Muscle layer of colon (tissue), 2 donors: ENCODE results near the gene IL17C.
A peak's percentile ranks its signal among the peaks of the same experiment; 100 is the strongest.

ENCODE experiments used
- H3K27ac ChIP-seq: one replicate; pipeline ENCODE4 v1.7.0; 2013; ENCODE audit warnings: low read depth, mild to moderate bottlenecking, low read length, moderate library complexity
- H3K27me3 ChIP-seq, 2 donors: one replicate each; pipeline ENCODE4 v1.7.0; 2013; ENCODE audit warnings: low read length in 2 of 2, mild to moderate bottlenecking in 2 of 2; ENCODE audit not compliant: insufficient read depth in 2 of 2, control insufficient read depth in 1 of 2
- H3K36me3 ChIP-seq: one replicate; pipeline ENCODE4 v1.7.0; 2013; ENCODE audit warnings: mild to moderate bottlenecking, low read length; ENCODE audit not compliant: insufficient read depth
- H3K4me1 ChIP-seq: one replicate; pipeline ENCODE4 v1.7.0; 2013; ENCODE audit warnings: mild to moderate bottlenecking, low read length; ENCODE audit not compliant: insufficient read depth
- H3K4me3 ChIP-seq, 2 donors: one replicate each; pipeline ENCODE4 v1.7.0; 2013; ENCODE audit warnings: low read length in 2 of 2, low read depth in 1 of 2, mild to moderate bottlenecking in 1 of 2, moderate library complexity in 1 of 2
- H3K9ac ChIP-seq: one replicate; pipeline ENCODE4 v1.7.0; 2013; ENCODE audit warnings: low read length
- H3K9me3 ChIP-seq: one replicate; pipeline ENCODE4 v1.7.0; 2013; ENCODE audit warnings: mild to moderate bottlenecking, low read length
- donor health status: abdominal sarcoma.
- donor health status: Adenocarcinoma of cecum.

Gene IL17C

DNA sequence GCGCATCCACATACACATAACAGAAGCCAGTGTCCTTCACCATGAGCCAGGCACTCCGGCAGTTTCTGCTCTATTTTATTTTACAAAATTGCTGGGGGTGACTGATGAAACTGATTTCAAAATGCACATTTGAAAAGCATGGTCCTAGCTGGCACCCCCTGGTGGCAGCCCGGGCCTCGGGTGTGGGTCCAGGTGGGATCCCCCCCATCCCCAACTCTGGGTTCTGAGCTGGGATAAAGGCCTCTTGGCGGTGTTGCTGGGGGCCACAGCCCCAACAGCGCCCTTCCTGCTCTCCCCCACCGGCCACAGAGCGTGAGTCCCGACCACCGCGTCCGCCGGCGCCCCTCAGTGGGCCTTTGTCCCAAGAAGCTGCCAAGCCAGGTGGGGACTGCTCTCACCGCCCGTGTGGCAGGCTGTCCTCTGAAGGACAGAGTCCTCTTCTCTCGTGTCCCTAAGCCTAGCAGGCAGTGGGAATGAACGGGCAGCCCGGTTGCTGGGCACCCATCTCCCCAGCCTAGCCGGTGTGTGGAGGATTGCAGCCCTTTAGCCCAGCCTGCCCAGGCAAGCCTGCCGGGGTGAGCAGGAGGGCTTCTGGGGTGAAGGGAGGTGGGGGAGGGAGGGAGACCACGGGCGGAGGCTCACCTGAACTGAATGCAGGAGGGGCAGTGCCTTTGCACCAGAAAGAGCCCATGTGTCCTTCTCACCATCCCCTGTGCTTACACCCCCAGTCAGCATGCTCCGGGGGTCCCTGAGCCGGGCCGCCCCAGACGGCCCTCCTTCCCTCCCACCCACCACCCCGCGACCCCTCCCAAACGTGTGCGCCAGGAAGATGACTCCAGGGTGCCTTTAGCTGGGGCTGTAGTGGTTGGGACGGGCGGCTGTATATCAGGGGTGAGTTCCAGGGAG lies 47.0 kb downstream of the IL17C start:
- peaks cover 4% of the 10 kb centered on the region for H3K4me1 ChIP-seq
- no peaks in the 10 kb centered on the region for H3K9me3 ChIP-seq
- H3K4me3 ChIP-seq, result peak overlapping the region; percentile 20 to 23
- H3K36me3 ChIP-seq, result no peaks in the 10 kb centered on the region
- peaks cover 32 to 69% of the 10 kb centered on the region in 2 donors for H3K27me3 ChIP-seq
- H3K9ac ChIP-seq, result no peak overlapping the region
- peak overlapping the region; percentile 34 for H3K27ac ChIP-seq

DNA sequence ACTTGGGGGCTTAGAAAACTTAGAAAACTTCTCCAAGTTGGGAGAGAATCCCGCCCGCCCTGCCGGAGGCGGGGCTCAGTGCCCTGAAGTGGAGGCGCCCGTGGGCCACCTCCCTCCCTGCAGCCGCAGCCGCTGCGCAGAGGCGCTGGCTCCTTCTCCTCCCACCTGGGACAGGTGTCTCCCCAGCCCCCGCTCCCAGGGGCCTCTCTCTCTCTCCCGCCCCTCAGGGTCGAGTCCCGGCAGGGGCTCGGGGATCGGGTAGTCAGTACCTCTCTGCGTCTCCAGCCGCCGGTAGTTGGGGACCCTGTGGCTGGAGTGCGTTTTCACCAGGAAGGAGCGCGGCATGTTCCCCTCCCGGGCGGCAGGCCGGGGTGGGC lies 47.7 kb downstream of the IL17C start:
- Histone ChIP-seq H3K27me3 (peaks cover 33 to 73% of the 10 kb centered on the region in 2 donors), H3K9ac (no peak overlapping the region), H3K27ac (peak overlapping the region; percentile 34), H3K4me1 (peaks cover 4% of the 10 kb centered on the region), H3K36me3 (no peaks in the 10 kb centered on the region), H3K9me3 (no peaks in the 10 kb centered on the region), H3K4me3 (peak overlapping the region; percentile 20 to 23)

- peaks cover 33 to 73% of the 10 kb centered on the region in 2 donors for H3K27me3 ChIP-seq
- no peak within 1 kb of the TSS for H3K9ac ChIP-seq
- H3K4me3 ChIP-seq, result peak within 1 kb of the TSS; percentile 20 to 23
- peaks cover 4% of the 10 kb centered on the region for H3K4me1 ChIP-seq
- no peaks in the 10 kb centered on the region for H3K36me3 ChIP-seq
- H3K27ac ChIP-seq, result peak within 1 kb of the TSS; percentile 34
- H3K9me3 ChIP-seq, result no peaks in the 10 kb centered on the region
Measured at GRCh38 chr16:88686439-88687253, 48.3 kb downstream of the IL17C start, which contains the start of gene SNAI3. Gene SNAI3, minus strand, starts transcription at chr16:88686507. Its CDS starts 101 bp downstream, at chr16:88686406.

DNA sequence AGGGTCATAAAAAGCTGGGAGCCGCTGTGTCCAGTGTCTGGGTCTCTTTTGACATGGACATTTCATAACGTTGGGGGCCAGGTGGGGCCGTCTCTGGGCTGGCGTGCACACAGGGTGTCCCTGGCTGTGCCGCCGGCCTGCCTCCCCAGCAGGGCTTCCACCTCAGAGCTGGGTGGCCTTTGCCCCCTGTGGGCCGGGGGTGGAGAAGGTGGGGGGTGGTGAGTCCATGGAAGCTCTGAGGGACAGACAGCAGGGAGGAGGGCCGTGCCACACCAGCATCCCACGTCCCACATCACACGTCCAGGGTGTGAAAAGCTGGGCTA lies 48.8 kb downstream of the IL17C start:
- H3K27ac ChIP-seq, result no peak overlapping the region
- no peak overlapping the region for H3K4me3 ChIP-seq
- no peaks in the 10 kb centered on the region for H3K36me3 ChIP-seq
- peaks cover 33 to 71% of the 10 kb centered on the region in 2 donors for H3K27me3 ChIP-seq
- H3K9ac ChIP-seq, result no peak overlapping the region
- peaks cover 4% of the 10 kb centered on the region for H3K4me1 ChIP-seq
- H3K9me3 ChIP-seq, result no peaks in the 10 kb centered on the region

- Histone ChIP-seq H3K9ac (no peak overlapping the region), H3K27ac (no peak overlapping the region), H3K36me3 (no peaks in the 10 kb centered on the region), H3K27me3 (peaks cover 33 to 71% of the 10 kb centered on the region in 2 donors), H3K4me1 (peaks cover 4% of the 10 kb centered on the region), H3K9me3 (no peaks in the 10 kb centered on the region), H3K4me3 (no peak overlapping the region)
Measured at GRCh38 chr16:88687676-88688012, 49.3 kb downstream of the IL17C start.

DNA sequence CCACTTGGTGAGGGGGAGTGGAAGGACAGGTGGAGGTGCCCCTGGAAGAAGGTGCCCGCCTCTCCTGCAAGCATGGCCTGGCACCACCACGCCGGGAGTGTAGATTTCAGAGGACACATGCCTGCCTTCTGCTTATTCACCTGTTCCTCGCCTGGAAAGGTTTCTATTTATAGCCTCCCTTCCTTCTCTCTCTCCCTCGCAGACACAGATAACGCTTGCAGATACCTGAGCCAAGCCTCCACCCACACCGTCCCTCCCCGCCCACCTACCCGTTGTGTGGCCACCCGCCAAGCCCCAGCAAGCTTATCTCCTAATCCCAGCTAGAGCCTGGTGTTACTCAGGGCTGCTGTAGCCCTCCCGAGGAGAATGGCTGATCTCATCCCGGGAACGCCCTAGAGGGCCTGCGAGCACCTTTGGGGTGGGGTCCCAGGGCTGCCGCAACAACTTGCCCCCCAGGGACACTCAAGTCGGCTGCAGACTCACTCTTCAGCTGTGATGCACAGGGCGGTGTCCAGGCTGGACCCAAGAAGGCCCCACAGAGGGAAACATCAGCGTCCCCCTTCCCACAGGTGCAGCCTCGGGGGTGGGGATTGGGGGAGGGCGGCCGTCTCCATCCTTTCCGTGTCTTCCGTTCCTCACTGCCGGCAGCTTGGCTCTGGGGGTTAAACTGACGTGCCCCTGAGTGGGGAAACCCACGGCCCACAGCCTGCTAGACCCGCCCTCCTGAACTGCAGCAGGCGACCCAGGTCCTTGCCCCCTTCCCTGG lies 49.8 kb downstream of the IL17C start:
- H3K4me1 ChIP-seq, result peaks cover 4% of the 10 kb centered on the region

More for the DNA sequence above, 49.8 kb downstream of the IL17C start:
- Histone ChIP-seq H3K9ac (no peak overlapping the region), H3K27me3 (peaks cover 33 to 71% of the 10 kb centered on the region in 2 donors), H3K4me3 (no peak overlapping the region), H3K27ac (no peak overlapping the region), H3K9me3 (no peaks in the 10 kb centered on the region), H3K36me3 (no peaks in the 10 kb centered on the region)
